Ishikawa (cell line): ENCODE results near the gene MTMR2.

Experiments
- CEBPB ChIP-seq: IDR thresholded peaks from 2 replicates; pipeline ENCODE4 v1.6.1; 2012
- CREB1 ChIP-seq: IDR thresholded peaks from 2 replicates; pipeline ENCODE4 v1.6.1; 2012; ENCODE audit warnings: low read depth
- EGR1 ChIP-seq: IDR thresholded peaks from 2 replicates; pipeline ENCODE4 v1.6.1; 2012
- EP300 ChIP-seq: IDR thresholded peaks from 2 replicates; pipeline ENCODE4 v1.6.1; 2012; ENCODE audit warnings: borderline replicate concordance
- FOXM1 ChIP-seq: IDR thresholded peaks from 2 replicates; pipeline ENCODE4 v1.6.1; 2012; ENCODE audit warnings: low read depth, borderline replicate concordance
- NFIC ChIP-seq: IDR thresholded peaks from 2 replicates; pipeline ENCODE4 v1.6.1; 2012
- RAD21 ChIP-seq: IDR thresholded peaks from 2 replicates; pipeline ENCODE4 v1.6.1; 2012; ENCODE audit warnings: low read depth
- TAF1 ChIP-seq: IDR thresholded peaks from 2 replicates; pipeline ENCODE4 v1.6.1; 2012; ENCODE audit warnings: low read depth, mild to moderate bottlenecking
- TCF12 ChIP-seq: IDR thresholded peaks from 2 replicates; pipeline ENCODE4 v1.6.1; 2012; ENCODE audit warnings: low read depth
- TEAD4 ChIP-seq: IDR thresholded peaks from 2 replicates; pipeline ENCODE4 v1.6.1; 2012
- USF1 ChIP-seq: IDR thresholded peaks from 2 replicates; pipeline ENCODE4 v1.6.1; 2012
- YY1 ChIP-seq: IDR thresholded peaks from 2 replicates; pipeline ENCODE4 v1.6.1; 2012; ENCODE audit warnings: low read depth
- ZBTB7A ChIP-seq: IDR thresholded peaks from 2 replicates; pipeline ENCODE4 v1.6.1; 2012; ENCODE audit warnings: low read depth
- TF ChIP-seq, protein P1 (sequence below): IDR thresholded peaks from 2 replicates; pipeline ENCODE4 v1.6.1; 2012
- TF ChIP-seq, protein P2 (sequence below): IDR thresholded peaks from 2 replicates; pipeline ENCODE4 v1.6.1; 2012; ENCODE audit warnings: low read depth, mild to moderate bottlenecking

MTMR2 gene

GRCh38 chr11:95790933-95791708 is 132.8 kb downstream of the MTMR2 start:
- TF ChIP-seq USF1 = peak; percentile 94
- peak; percentile 25; the same call in 1 of the 2 replicates for TF ChIP-seq TAF1
- TF ChIP-seq, protein P1, sequence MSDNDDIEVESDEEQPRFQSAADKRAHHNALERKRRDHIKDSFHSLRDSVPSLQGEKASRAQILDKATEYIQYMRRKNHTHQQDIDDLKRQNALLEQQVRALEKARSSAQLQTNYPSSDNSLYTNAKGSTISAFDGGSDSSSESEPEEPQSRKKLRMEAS = peak; percentile 67
- TF ChIP-seq NFIC = 0 out of 2 replicates have a peak, but pooled peaks have one; percentile 12
- peak; percentile 35; the same call in 1 of the 2 replicates for TF ChIP-seq TEAD4
- no peak for TF ChIP-seq EGR1
- peak; percentile 56; the same call in 1 of the 2 replicates for TF ChIP-seq CEBPB
- no peak for TF ChIP-seq YY1
- no peak for TF ChIP-seq CREB1

- no peak for TF ChIP-seq NFIC
- peak; percentile 96 for TF ChIP-seq EGR1
- TF ChIP-seq FOXM1 = peak; percentile 38; the same call in 1 of the 2 replicates
- peak; percentile 94 for TF ChIP-seq CREB1
- TF ChIP-seq, protein P1 = peak; percentile 61
- peak; percentile 1; the same call in 1 of the 2 replicates for TF ChIP-seq ZBTB7A
- TF ChIP-seq, protein P2, sequence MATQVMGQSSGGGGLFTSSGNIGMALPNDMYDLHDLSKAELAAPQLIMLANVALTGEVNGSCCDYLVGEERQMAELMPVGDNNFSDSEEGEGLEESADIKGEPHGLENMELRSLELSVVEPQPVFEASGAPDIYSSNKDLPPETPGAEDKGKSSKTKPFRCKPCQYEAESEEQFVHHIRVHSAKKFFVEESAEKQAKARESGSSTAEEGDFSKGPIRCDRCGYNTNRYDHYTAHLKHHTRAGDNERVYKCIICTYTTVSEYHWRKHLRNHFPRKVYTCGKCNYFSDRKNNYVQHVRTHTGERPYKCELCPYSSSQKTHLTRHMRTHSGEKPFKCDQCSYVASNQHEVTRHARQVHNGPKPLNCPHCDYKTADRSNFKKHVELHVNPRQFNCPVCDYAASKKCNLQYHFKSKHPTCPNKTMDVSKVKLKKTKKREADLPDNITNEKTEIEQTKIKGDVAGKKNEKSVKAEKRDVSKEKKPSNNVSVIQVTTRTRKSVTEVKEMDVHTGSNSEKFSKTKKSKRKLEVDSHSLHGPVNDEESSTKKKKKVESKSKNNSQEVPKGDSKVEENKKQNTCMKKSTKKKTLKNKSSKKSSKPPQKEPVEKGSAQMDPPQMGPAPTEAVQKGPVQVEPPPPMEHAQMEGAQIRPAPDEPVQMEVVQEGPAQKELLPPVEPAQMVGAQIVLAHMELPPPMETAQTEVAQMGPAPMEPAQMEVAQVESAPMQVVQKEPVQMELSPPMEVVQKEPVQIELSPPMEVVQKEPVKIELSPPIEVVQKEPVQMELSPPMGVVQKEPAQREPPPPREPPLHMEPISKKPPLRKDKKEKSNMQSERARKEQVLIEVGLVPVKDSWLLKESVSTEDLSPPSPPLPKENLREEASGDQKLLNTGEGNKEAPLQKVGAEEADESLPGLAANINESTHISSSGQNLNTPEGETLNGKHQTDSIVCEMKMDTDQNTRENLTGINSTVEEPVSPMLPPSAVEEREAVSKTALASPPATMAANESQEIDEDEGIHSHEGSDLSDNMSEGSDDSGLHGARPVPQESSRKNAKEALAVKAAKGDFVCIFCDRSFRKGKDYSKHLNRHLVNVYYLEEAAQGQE = 0 out of 2 replicates have a peak, but pooled peaks have one; percentile 10
- TF ChIP-seq YY1 = peak; percentile 85
- peak; percentile 65 for TF ChIP-seq TAF1
- no peak for TF ChIP-seq USF1
These were observed 133.6 kb downstream of the MTMR2 start, which contains the start of gene CEP57 for GRCh38 chr11:95790123-95790932. CEP57 (plus strand) TSS chr11:95790498; CDS start chr11:95790699, 201 bp downstream.

GRCh38 chr11:95789506-95790122 is 134.3 kb downstream of the MTMR2 start, which contains the start of gene FAM76B:
FAM76B (minus strand) TSS chr11:95789782; CDS start chr11:95789478, 304 bp downstream.
- TF ChIP-seq, protein P2 = no peak
- 0 out of 2 replicates have a peak, but pooled peaks have one; percentile 28 for TF ChIP-seq EP300
- TF ChIP-seq EGR1 = no peak; the same call in 1 of the 2 replicates
- TF ChIP-seq NFIC = no peak
- TF ChIP-seq RAD21 = no peak
- no peak; the same call in none of the 2 replicates for TF ChIP-seq YY1
- TF ChIP-seq, protein P1 = peak; percentile 77
- 0 out of 2 replicates have a peak, but pooled peaks have one; percentile 1 for TF ChIP-seq TEAD4
- peak; percentile 57; the same call in 1 of the 2 replicates for TF ChIP-seq FOXM1
- peak; percentile 77 for TF ChIP-seq CREB1
- TF ChIP-seq CEBPB = no peak
- peak; percentile 56; the same call in 1 of the 2 replicates for TF ChIP-seq TAF1
- peak; percentile 66; the same call in 1 of the 2 replicates for TF ChIP-seq ZBTB7A
- TF ChIP-seq USF1 = no peak
- TF ChIP-seq TCF12 = peak; percentile 19; the same call in 1 of the 2 replicates
